Mesenchymal stem cell (in vitro differentiated cells and primary cell): ENCODE results near the gene NEGR1.

Source experiments
- DNase-seq: peaks from one replicate; pipeline ENCODE4 v3.0.0-alpha.2; 2013
- H2AFZ ChIP-seq: one replicate; pipeline ENCODE4 v1.6.1; 2013; ENCODE audit warnings: low read depth, mild to moderate bottlenecking, control low read depth, inconsistent platforms, low read length, moderate library complexity
- H2AK5ac ChIP-seq: 2 replicates; pipeline ENCODE4 v1.6.1; 2013; ENCODE audit warnings: low read length, moderate library complexity, mild to moderate bottlenecking, inconsistent platforms; ENCODE audit not compliant: severe bottlenecking
- H2BK120ac ChIP-seq: one replicate; pipeline ENCODE4 v1.6.1; 2013; ENCODE audit warnings: low read depth, mild to moderate bottlenecking, inconsistent platforms, low read length, moderate library complexity
- H2BK12ac ChIP-seq, 2 experiments: one replicate each; pipeline ENCODE4 v1.6.1; 2013; ENCODE audit warnings: inconsistent platforms in 2 of 2, low read length in 2 of 2, mild to moderate bottlenecking in 2 of 2, moderate library complexity in 2 of 2, control low read depth in 1 of 2
- H2BK15ac ChIP-seq: one replicate; pipeline ENCODE4 v1.6.1; 2013; ENCODE audit warnings: mild to moderate bottlenecking, low read depth, inconsistent platforms; ENCODE audit not compliant: poor library complexity, severe bottlenecking
- H2BK5ac ChIP-seq: 2 replicates; pipeline ENCODE4 v1.6.1; 2013; ENCODE audit warnings: low read depth, mild to moderate bottlenecking, low read length, control low read depth, inconsistent platforms; ENCODE audit not compliant: poor library complexity, severe bottlenecking
- H3K14ac ChIP-seq, 2 experiments: one replicate each; pipeline ENCODE4 v1.6.1; 2013; ENCODE audit warnings: inconsistent platforms in 2 of 2, low read length in 2 of 2, control low read depth in 1 of 2, mild to moderate bottlenecking in 1 of 2, moderate library complexity in 1 of 2
- H3K18ac ChIP-seq, 2 experiments: one replicate each; pipeline ENCODE4 v1.6.1; 2013; ENCODE audit warnings: inconsistent platforms in 2 of 2, low read length in 2 of 2, control low read depth in 1 of 2, low read depth in 1 of 2, mild to moderate bottlenecking in 1 of 2
- H3K23ac ChIP-seq, 2 experiments: one replicate each; pipeline ENCODE4 v1.6.1; 2013; ENCODE audit warnings: inconsistent platforms in 2 of 2, low read length in 2 of 2, mild to moderate bottlenecking in 2 of 2, moderate library complexity in 2 of 2, control low read depth in 1 of 2
- H3K27ac ChIP-seq: 2 replicates; pipeline ENCODE4 v1.5.1; 2013; ENCODE audit warnings: mild to moderate bottlenecking, moderate library complexity, low read length, control low read depth, inconsistent platforms; ENCODE audit not compliant: poor library complexity, severe bottlenecking
- H3K27me3 ChIP-seq, 2 experiments: 2 replicates each; pipeline versions ENCODE4 v1.6.1 to v1.7.0; 2013; ENCODE audit warnings: low read length in 2 of 2, mild to moderate bottlenecking in 2 of 2, moderate library complexity in 2 of 2, control low read depth in 1 of 2, inconsistent platforms in 1 of 2; ENCODE audit not compliant: control insufficient read depth in 1 of 2, insufficient read depth in 1 of 2
- H3K36me3 ChIP-seq, 2 experiments: 2 replicates each; pipeline versions ENCODE4 v1.6.1 to v1.7.0; 2013; ENCODE audit warnings: low read length in 2 of 2, control low read depth in 1 of 2, inconsistent platforms in 1 of 2, low read depth in 1 of 2, mild to moderate bottlenecking in 1 of 2; ENCODE audit not compliant: insufficient read depth in 2 of 2, control insufficient read depth in 1 of 2
- H3K4ac ChIP-seq, 2 experiments: one replicate each; pipeline ENCODE4 v1.6.1; 2013; ENCODE audit warnings: inconsistent platforms in 2 of 2, low read length in 2 of 2, mild to moderate bottlenecking in 2 of 2, moderate library complexity in 2 of 2, control low read depth in 1 of 2, low read depth in 1 of 2
- H3K4me1 ChIP-seq: 2 replicates; pipeline ENCODE4 v1.6.1; 2013; ENCODE audit warnings: low read depth, low read length, control low read depth; ENCODE audit not compliant: control insufficient read depth, insufficient read depth
- H3K4me2 ChIP-seq: 2 replicates; pipeline ENCODE4 v1.6.1; 2013; ENCODE audit warnings: low read length, mild to moderate bottlenecking, inconsistent platforms; ENCODE audit not compliant: poor library complexity, severe bottlenecking
- H3K4me3 ChIP-seq, 2 experiments: 2 replicates each; pipeline versions ENCODE4 v1.5.1 to v1.7.0; 2013; ENCODE audit warnings: low read length in 2 of 2, mild to moderate bottlenecking in 2 of 2, control low read depth in 1 of 2, low read depth in 1 of 2; ENCODE audit not compliant: insufficient read depth in 1 of 2
- H3K79me1 ChIP-seq: replicated peaks from 2 replicates; pipeline ENCODE4 v1.6.1; 2013; ENCODE audit warnings: mild to moderate bottlenecking, control low read depth, low read length, inconsistent platforms; ENCODE audit not compliant: poor library complexity, severe bottlenecking
- H3K9ac ChIP-seq: 2 replicates; pipeline ENCODE4 v1.7.0; 2013; ENCODE audit warnings: mild to moderate bottlenecking, low read length, moderate library complexity
- H3K9me3 ChIP-seq: 2 replicates; pipeline ENCODE4 v1.7.0; 2013; ENCODE audit warnings: mild to moderate bottlenecking, low read length; ENCODE audit not compliant: control insufficient read depth
- H4K8ac ChIP-seq: one replicate; pipeline ENCODE4 v1.6.1; 2013; ENCODE audit warnings: inconsistent platforms, mild to moderate bottlenecking, low read length, moderate library complexity
- H4K91ac ChIP-seq: one replicate; pipeline ENCODE4 v1.6.1; 2013; ENCODE audit warnings: mild to moderate bottlenecking, low read length, inconsistent platforms
- WGBS: methylation state at CpG from one replicate; pipeline ENCODE4 v1.1.7; 2013; ENCODE audit warnings: mixed read lengths; 5-methylcytosine and 5-hydroxymethylcytosine counted together

NEGR1 gene

GRCh38 chr1:72186733-72187307, 95.5 kb downstream of the NEGR1 start:
- Histone ChIP-seq H3K18ac (no peak overlapping the region), H3K79me1 (peaks cover 6% of the 10 kb centered on the region), H4K8ac (no peak overlapping the region), H3K4me2 (no peak overlapping the region), H3K4me1 (no peaks in the 10 kb centered on the region), H3K27ac (no peak overlapping the region), H4K91ac (no peak overlapping the region), H3K4me3 (no peak overlapping the region), H2AFZ (no peak overlapping the region), H3K27me3 (no peaks in the 10 kb centered on the region), H2BK5ac (no peak overlapping the region), H3K4ac (no peak overlapping the region), H3K14ac (no peak overlapping the region), H2BK15ac (no peak overlapping the region), H3K9ac (no peak overlapping the region), H2BK12ac (no peak overlapping the region), H3K23ac (no peak overlapping the region), H3K36me3 (no peaks in the 10 kb centered on the region), H2AK5ac (no peak overlapping the region), H3K9me3 (no peaks in the 10 kb centered on the region), H2BK120ac (no peak overlapping the region)
- peak; percentile 30 for DNase-seq
- no CpG with 5 or more reads among the region's 1 CpG for WGBS

DNA sequence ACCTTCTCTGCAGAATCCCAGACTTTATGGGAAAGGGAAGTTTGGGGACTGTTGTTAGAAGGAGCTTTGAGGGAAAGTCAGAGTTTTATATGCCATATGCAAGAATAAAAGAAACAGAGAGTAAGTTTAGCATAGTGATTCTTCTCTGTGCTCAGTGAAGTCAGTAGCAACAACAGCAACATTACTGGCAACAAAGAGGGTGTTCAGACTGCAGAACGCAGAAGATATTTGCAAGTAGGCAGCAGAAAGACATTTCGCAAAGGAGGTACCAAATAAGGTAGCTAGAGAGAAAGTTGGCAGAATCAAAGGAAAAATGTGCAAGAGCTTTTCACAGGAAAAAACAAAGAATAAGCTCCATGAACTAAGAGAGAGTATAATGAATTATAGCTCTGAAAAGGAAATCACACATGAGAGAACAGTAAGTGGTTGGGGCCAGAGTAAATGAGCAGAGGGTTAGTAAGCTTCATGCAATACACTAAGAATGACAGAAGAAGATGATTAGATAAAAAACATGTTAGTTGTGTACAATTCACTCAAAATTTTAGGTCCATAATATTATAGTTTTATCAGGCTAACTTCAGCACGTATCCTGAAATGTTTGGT, 98.1 kb downstream of the NEGR1 start:
- Histone ChIP-seq H3K4me1 (no peaks in the 10 kb centered on the region), H3K4me2 (no peak overlapping the region), H3K23ac (no peak overlapping the region), H3K9me3 (no peaks in the 10 kb centered on the region), H3K79me1 (peaks cover 11% of the 10 kb centered on the region), H3K18ac (no peak overlapping the region), H2AK5ac (no peak overlapping the region), H3K4me3 (no peak overlapping the region), H2BK12ac (no peak overlapping the region), H3K27ac (no peak overlapping the region), H3K36me3 (no peaks in the 10 kb centered on the region), H2BK15ac (no peak overlapping the region), H2BK5ac (no peak overlapping the region), H2AFZ (no peak overlapping the region), H3K27me3 (no peaks in the 10 kb centered on the region), H4K8ac (no peak overlapping the region), H4K91ac (no peak overlapping the region), H3K14ac (no peak overlapping the region), H2BK120ac (no peak overlapping the region), H3K4ac (no peak overlapping the region), H3K9ac (no peak overlapping the region)
- no peak for DNase-seq
- WGBS = 83% methylated on average over 2 of the region's 3 CpGs

- no peaks in the 10 kb centered on the region for H3K9me3 ChIP-seq
Measured at GRCh38 chr1:72182859-72183258, 99.5 kb downstream of the NEGR1 start.

DNA sequence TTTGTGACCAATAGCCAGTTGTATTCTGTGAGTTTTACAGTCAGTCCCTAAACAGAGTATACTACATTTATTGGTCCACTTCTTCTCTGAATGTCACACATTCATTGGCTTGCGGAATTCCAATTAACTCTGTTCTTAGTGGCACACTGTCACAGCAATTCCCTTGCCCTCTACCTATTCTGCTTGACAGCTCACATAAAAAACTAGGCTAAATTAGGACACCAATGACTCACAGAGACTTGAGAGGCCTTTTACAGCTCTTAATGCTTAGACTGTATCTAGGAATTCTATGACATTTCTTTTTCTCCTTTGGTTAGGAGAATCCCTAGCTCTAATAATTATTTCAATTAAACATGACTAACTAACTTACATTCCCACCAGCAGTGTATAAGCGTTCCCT, 104.1 kb downstream of the NEGR1 start:
- H3K4ac ChIP-seq = no peak overlapping the region
- no peak overlapping the region for H4K91ac ChIP-seq
- H3K4me1 ChIP-seq = no peaks in the 10 kb centered on the region
- no peak overlapping the region for H3K23ac ChIP-seq
- no peak overlapping the region for H2BK5ac ChIP-seq
- H3K9me3 ChIP-seq = no peaks in the 10 kb centered on the region
- peaks cover 12% of the 10 kb centered on the region for H3K79me1 ChIP-seq
- H4K8ac ChIP-seq = no peak overlapping the region
- H3K27ac ChIP-seq = no peak overlapping the region
- H3K27me3 ChIP-seq = no peaks in the 10 kb centered on the region
- no peak overlapping the region for H3K4me3 ChIP-seq
- H2AFZ ChIP-seq = no peak overlapping the region
- no peak overlapping the region for H2BK120ac ChIP-seq
- H2BK15ac ChIP-seq = no peak overlapping the region
- DNase-seq = peak; percentile 21
- H2AK5ac ChIP-seq = no peak overlapping the region
- 87% methylated on average over 1 of the region's 2 CpGs for WGBS
- H2BK12ac ChIP-seq = no peak overlapping the region
- no peak overlapping the region for H3K9ac ChIP-seq
- no peaks in the 10 kb centered on the region for H3K36me3 ChIP-seq
- H3K18ac ChIP-seq = no peak overlapping the region
- H3K4me2 ChIP-seq = no peak overlapping the region
- H3K14ac ChIP-seq = no peak overlapping the region

More at GRCh38 chr1:72182859-72183258, 99.5 kb downstream of the NEGR1 start:
- no peak overlapping the region for H3K9ac ChIP-seq
- H4K8ac ChIP-seq = no peak overlapping the region
- no peak for DNase-seq
- no peak overlapping the region for H3K18ac ChIP-seq
- H3K4me1 ChIP-seq = no peaks in the 10 kb centered on the region
- H3K4me2 ChIP-seq = no peak overlapping the region
- no peak overlapping the region for H3K27ac ChIP-seq
- H3K4ac ChIP-seq = no peak overlapping the region
- no peak overlapping the region for H3K14ac ChIP-seq
- H2BK5ac ChIP-seq = no peak overlapping the region
- H4K91ac ChIP-seq = no peak overlapping the region
- no peak overlapping the region for H2AFZ ChIP-seq
- H3K79me1 ChIP-seq = peaks cover 12% of the 10 kb centered on the region
- H2BK15ac ChIP-seq = no peak overlapping the region
- H3K4me3 ChIP-seq = no peak overlapping the region
- no peak overlapping the region for H2AK5ac ChIP-seq
- no peaks in the 10 kb centered on the region for H3K36me3 ChIP-seq
- no peaks in the 10 kb centered on the region for H3K27me3 ChIP-seq
- no peak overlapping the region for H2BK120ac ChIP-seq
- no peak overlapping the region for H2BK12ac ChIP-seq
- H3K23ac ChIP-seq = no peak overlapping the region
